AG09319 (cell line): ENCODE results near the gene EYS.

ENCODE experiments used
- DNase-seq: peaks from one replicate; pipeline ENCODE4 v3.0.0-alpha.2; 2010; ENCODE audit warnings: low read depth; ENCODE audit errors: extremely low read depth
- TF ChIP-seq, protein P1 (sequence below): IDR thresholded peaks from 2 replicates; pipeline ENCODE4 v1.5.1; 2011; ENCODE audit warnings: low read depth, mild to moderate bottlenecking, inconsistent platforms, low read length, moderate library complexity

The EYS gene

DNA sequence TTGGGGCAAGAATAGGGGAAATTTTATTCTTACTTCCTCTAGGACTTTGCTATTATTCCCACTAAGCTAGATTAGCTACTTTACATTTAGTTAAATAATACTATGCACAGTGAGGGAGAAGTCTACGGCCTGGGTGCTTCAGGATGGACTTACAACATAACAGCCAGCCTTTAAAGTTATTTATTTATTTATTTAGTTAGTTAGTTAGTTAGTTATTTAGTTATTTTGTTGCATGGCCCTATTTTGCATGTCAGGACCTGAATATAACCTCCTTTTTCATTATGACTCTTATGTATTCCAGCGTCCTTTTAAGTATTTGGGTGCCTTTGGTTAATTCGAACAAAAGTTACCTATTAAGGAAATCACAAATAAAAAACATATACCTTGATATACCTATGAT is 238.7 kb downstream of the EYS start:
- TF ChIP-seq, protein P1, sequence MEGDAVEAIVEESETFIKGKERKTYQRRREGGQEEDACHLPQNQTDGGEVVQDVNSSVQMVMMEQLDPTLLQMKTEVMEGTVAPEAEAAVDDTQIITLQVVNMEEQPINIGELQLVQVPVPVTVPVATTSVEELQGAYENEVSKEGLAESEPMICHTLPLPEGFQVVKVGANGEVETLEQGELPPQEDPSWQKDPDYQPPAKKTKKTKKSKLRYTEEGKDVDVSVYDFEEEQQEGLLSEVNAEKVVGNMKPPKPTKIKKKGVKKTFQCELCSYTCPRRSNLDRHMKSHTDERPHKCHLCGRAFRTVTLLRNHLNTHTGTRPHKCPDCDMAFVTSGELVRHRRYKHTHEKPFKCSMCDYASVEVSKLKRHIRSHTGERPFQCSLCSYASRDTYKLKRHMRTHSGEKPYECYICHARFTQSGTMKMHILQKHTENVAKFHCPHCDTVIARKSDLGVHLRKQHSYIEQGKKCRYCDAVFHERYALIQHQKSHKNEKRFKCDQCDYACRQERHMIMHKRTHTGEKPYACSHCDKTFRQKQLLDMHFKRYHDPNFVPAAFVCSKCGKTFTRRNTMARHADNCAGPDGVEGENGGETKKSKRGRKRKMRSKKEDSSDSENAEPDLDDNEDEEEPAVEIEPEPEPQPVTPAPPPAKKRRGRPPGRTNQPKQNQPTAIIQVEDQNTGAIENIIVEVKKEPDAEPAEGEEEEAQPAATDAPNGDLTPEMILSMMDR = no peak
- no peak for DNase-seq

DNA sequence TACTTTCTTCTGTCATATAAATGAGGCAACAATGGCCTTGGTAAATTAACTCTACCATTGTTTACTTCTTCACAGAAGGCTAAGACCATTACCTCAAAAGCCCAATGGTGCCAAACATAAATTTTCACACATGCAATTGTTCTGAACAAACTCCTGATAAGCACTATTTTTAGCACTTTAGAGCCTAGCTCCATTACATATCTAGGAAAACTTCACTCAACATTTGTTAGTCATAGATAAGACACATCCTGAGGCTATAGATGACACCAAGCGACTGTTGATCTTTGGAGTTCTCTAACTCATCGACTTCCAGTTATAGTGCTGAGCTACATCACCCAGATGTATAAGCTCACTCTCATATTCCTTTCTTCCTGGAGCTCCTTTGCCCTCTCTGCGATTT is 245.9 kb downstream of the EYS start:
- DNase-seq = no peak
- TF ChIP-seq, protein P1 = no peak

DNA sequence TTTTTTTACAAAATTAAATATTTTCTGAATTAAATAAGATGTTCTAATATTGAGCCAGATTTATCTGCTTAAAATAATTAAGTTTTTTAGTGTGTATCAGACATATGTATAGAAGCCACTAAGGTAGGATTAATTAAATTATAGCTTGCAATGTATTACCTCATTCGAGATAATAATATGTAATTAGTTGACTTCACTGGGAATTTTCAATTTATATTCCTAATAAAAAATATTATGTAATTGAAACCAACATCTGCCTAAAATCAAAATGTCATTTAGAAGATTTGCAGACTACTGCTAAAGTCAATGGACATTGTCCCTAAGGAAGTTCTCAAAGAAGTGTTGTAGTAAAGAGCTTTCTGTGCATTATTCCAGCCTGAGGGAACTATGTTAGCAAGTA is 254.7 kb downstream of the EYS start:
- TF ChIP-seq, protein P1 = no peak
- DNase-seq = no peak

DNA sequence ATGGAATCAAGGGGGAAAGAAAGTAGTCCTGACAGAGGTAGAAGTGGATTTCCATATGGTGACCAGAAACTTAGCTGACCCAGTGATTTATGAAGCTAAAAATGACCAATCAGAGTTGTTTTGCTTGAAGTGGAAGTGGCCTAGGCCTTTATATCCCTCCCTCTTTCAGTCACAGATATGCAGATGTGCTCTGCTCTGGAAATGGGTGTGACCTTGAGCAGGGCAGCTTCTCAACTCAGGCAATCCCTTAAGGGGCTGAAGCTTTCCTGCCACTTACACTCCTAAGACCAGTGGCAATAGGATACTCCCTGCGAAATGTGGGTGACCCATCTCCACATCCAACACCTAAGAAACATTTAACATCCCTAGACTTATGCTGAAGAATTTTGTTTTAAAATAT is 256.6 kb downstream of the EYS start:
- DNase-seq = no peak
- TF ChIP-seq, protein P1 = no peak

DNA sequence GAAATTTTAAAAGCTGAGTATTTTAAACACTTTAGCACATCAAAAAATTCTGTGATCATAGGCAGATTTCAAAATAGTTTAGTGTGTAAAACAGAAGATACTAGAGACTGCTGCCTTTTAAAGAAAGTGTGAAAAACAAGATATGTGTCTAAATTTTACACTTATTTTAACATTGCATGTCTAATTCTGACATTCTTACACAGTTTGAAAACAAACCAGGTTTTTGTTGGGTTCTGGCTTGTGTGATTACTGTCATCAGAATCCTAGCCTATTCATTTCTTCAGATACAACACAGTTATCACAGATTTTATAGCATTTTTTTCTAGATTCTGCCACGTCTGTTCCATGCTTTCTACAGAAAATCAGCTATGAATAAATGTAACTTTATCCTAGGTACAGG is 257.1 kb downstream of the EYS start:
- no peak for DNase-seq
- TF ChIP-seq, protein P1 = no peak

DNA sequence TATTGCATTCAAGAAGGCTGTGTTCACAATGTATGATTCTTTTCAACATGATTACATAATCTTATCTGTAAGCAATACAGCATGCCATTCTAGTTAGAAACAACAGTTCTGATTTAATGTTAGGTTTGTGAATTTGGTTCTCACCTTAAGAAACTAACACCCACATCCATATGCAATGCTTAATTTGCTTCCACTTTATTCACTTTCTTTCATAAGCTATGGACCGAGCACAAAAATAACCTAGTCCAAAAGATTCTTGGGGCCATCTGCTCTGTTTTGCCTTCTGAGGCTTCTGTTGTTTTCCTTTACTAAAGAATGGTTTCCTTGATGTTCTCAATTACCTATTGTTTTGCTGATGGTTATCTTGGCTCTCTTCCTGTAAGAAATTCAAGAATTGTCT is 258.2 kb downstream of the EYS start:
- TF ChIP-seq, protein P1 = no peak
- no peak for DNase-seq

DNA sequence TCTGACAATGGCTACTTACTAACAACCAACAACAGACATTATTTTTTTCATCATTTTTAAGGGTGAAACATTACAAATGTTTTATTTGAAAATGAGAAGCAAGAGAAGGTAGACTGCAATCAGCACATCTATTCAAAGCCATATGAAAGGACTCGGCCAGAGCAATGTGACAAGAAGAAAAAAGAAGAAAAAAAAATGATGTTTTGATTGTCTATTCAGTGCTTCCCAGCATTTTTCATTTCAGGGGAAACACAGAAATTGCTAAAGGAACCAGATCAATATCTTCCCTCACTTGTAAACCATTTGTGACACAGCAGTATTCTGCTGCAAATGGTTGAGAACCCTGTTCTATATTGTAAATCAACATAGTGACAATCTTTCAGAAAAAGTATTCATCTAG is 270.7 kb downstream of the EYS start:
- DNase-seq = no peak
- TF ChIP-seq, protein P1 = no peak
